ENCODE measurements around the gene MUC4. TPM values are rescaled to one million over a fixed set of nuclear protein-coding genes. Genes with fewer than 3 reads are reported as not detected.

The MUC4 gene
- total RNA-seq, 2 donors from 2014 or later: not detected

GRCh38 chr3:195698647-195699387 is 112.9 kb downstream of the MUC4 start:
- ATAC-seq: peak; percentile 25
- Mint-ChIP-seq H3K27me3 (no peaks in the 10 kb centered on the region), H3K4me3 (no peak overlapping the region)

GRCh38 chr3:195698325-195698646 is 113.4 kb downstream of the MUC4 start:
- DNase-seq (no peak), ATAC-seq (no peak)
- peak overlapping the region; percentile 76 for H3K27ac Mint-ChIP-seq
- no peak overlapping the region for H3K4me3 Mint-ChIP-seq
- H3K27me3 Mint-ChIP-seq: no peaks in the 10 kb centered on the region
- peaks cover 17% of the 10 kb centered on the region for H3K36me3 Mint-ChIP-seq (ENCODE audit: low read depth)
- H3K4me1 Mint-ChIP-seq: peaks cover 22% of the 10 kb centered on the region
- no peaks in the 10 kb centered on the region for H3K9me3 ChIP-seq (ENCODE audit: control insufficient read depth, low read length, poor library complexity, severe bottlenecking)

More at GRCh38 chr3:195698647-195699387, 112.9 kb downstream of the MUC4 start:
- H3K27ac Mint-ChIP-seq: peak overlapping the region; percentile 76
- H3K36me3 Mint-ChIP-seq (ENCODE audit: low read depth): peaks cover 17% of the 10 kb centered on the region
- no peak for DNase-seq
- H3K4me1 Mint-ChIP-seq: peaks cover 22% of the 10 kb centered on the region
- no peaks in the 10 kb centered on the region for H3K9me3 ChIP-seq (ENCODE audit: control insufficient read depth, low read length, poor library complexity, severe bottlenecking)

DNA sequence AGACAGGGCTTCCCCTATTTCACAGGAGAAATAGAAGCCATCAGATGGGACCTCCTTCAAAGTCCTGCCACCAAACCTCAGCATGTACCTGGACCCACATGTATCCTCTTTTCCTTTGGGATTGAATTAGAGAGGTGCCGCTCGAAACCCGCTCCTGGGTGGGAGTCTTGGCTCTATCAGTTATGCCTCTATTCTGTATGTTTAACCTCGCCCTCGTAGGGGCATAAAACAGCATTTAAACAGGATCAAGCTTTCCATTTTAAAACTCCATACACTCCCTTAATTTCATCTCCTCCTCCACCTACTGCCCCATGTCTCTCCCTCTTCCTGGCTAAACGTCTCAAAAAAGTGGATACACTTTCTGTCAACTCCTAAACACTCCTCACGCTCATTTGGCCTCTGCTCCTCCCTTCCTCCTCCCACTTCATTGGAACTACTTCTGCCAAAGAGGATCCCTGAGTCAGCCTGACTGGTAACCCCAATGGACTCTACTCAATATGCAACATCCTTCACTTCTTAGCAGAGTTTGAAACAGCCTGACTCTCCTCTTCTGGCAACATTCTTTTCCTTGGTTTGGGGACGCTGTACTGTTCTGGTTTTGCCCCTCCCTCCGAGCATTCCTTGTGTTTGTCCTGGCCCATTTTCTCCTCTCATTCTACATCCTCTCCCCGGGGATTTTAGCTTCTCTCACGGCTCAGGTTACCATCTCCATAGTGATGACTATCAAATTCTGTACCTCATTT is 114.0 kb downstream of the MUC4 start:
- no peak overlapping the region for H3K4me3 Mint-ChIP-seq
- no peaks in the 10 kb centered on the region for H3K27me3 Mint-ChIP-seq
- ATAC-seq (no peak), DNase-seq (no peak)
- H3K27ac Mint-ChIP-seq: peak overlapping the region; percentile 76
- H3K4me1 Mint-ChIP-seq: peaks cover 22% of the 10 kb centered on the region
- no peaks in the 10 kb centered on the region for H3K9me3 ChIP-seq (ENCODE audit: control insufficient read depth, low read length, poor library complexity, severe bottlenecking)
- peaks cover 17% of the 10 kb centered on the region for H3K36me3 Mint-ChIP-seq (ENCODE audit: low read depth)

Other genes with a start within 250 kb of the MUC4 start
- gene APOD, start 228.0 kb downstream of the MUC4 start, total RNA-seq: not detected
- gene MUC20, start 91.0 kb downstream of the MUC4 start, total RNA-seq: 10 to 100 TPM in 1 of 2 donors, 1 to 10 TPM in 1; 6.4 to 13.2 TPM
- 100 to 1,000 TPM; 123 to 125 TPM for gene TNK2, start 96.6 kb upstream of the MUC4 start, total RNA-seq

Measured in T-helper 17 cell (primary cell).